Uterus (tissue), 2 donors: ENCODE measurements around the gene KCND1.

Experiments used
- CTCF ChIP-seq, 4 experiments: fragments of 200-600 bp in 2 of 4; fragments of 450-650 bp in 2 of 4; sonication (generic) in 2 of 4; IDR thresholded peaks; one replicate each; pipeline ENCODE4 v1.5.1; 2016 to 2019; ENCODE audit warnings: antibody characterized with exemption in 4 of 4, mild to moderate bottlenecking in 2 of 4, moderate library complexity in 1 of 4
- POLR2A ChIP-seq, 2 donors: fragments of 450-650 bp; IDR thresholded peaks; one replicate each; pipeline ENCODE4 v1.6.1; 2016; ENCODE audit warnings: antibody characterized with exemption in 2 of 2, mild to moderate bottlenecking in 1 of 2, moderate library complexity in 1 of 2

- TF ChIP-seq CTCF (IDR thresholded peaks at IDR 0.05) = no peak
- no peak for TF ChIP-seq POLR2A (IDR thresholded peaks at IDR 0.05)
Measured at GRCh38 chrX:48913605-48914366, 57.9 kb downstream of the KCND1 start.
